ENCODE data around the gene CARD14. TPM values are rescaled to one million over a fixed set of nuclear protein-coding genes. Genes with fewer than 3 reads are reported as not detected.

Gene CARD14
- total and polyA plus RNA-seq, 2 donors: 1.2 to 3.3 TPM

DNA sequence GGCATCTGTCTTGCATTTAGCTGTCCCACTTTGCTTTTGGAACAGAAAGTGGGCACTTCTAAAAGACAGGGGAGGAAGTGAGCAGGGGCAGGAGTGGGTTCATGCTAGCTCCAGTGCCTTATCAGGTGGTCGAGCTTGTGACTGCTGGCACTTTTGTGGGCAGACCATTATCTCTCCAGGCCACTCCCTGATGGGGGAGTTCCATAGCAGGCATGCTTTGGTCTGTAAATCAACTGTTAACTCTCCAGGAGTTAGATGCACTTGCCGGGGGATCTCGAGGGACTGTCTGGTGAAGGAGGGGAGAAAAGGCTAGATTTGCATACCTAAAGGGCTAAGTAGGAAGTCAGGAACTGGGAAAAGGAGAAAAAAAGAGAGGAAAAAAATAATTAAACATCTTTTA lies 9.3 kb upstream of the CARD14 start:
- Histone ChIP-seq H3K27ac (ENCODE audit: low read depth) (no peak overlapping the region), H3K36me3 (ENCODE audit: insufficient read depth) (no peaks in the 10 kb centered on the region), H3K4me3 (ENCODE audit: low read depth, low read length) (no peak overlapping the region), H3K4me1 (ENCODE audit: insufficient read depth) (no peaks in the 10 kb centered on the region)
- 32% methylated on average over 3 of the region's 3 CpGs for WGBS
- no peak for DNase-seq (ENCODE audit: extremely low spot score)

DNA sequence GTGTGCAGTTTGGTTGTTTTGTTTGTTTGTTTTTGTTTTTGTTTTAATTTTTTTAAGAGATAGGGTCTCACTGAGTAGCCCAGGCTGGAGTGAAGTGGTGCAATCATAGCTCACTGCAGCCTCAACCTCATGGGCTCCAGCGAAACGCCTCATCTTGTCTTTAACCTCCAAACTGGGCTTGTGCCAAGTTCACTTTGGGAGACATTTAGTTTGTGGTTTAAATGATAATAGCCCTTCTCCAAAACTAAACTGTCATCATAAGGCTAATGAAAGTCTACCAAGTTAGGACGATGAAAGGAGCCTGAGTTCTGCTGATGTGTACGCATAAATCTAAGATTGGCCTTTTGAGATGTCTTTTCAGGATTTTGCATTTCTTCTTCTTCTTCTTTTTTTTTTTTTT lies 6.5 kb upstream of the CARD14 start:
- DNase-seq (ENCODE audit: extremely low spot score): no peak
- Histone ChIP-seq H3K4me1 (ENCODE audit: insufficient read depth) (no peaks in the 10 kb centered on the region), H3K4me3 (ENCODE audit: low read depth, low read length) (no peak overlapping the region), H3K36me3 (ENCODE audit: insufficient read depth) (no peaks in the 10 kb centered on the region), H3K27ac (ENCODE audit: low read depth) (no peak overlapping the region)
- 81% methylated on average over 4 of the region's 4 CpGs for WGBS

GRCh38 chr17:80164185-80164584 lies 5.6 kb upstream of the CARD14 start:
- 76% methylated on average over 11 of the region's 11 CpGs for WGBS
- Histone ChIP-seq H3K27ac (ENCODE audit: low read depth) (no peak overlapping the region), H3K4me3 (ENCODE audit: low read depth, low read length) (no peak overlapping the region), H3K4me1 (ENCODE audit: insufficient read depth) (no peaks in the 10 kb centered on the region), H3K36me3 (ENCODE audit: insufficient read depth) (no peaks in the 10 kb centered on the region)
- DNase-seq (ENCODE audit: extremely low spot score): no peak

- WGBS: 81% methylated on average over 6 of the region's 6 CpGs
- DNase-seq (ENCODE audit: extremely low spot score): peak; percentile 47
- Histone ChIP-seq H3K27ac (ENCODE audit: low read depth) (no peak overlapping the region), H3K4me1 (ENCODE audit: insufficient read depth) (no peaks in the 10 kb centered on the region), H3K36me3 (ENCODE audit: insufficient read depth) (no peaks in the 10 kb centered on the region), H3K4me3 (ENCODE audit: low read depth, low read length) (no peak overlapping the region)
These were observed 3.4 kb upstream of the CARD14 start for GRCh38 chr17:80166446-80166845.

DNA sequence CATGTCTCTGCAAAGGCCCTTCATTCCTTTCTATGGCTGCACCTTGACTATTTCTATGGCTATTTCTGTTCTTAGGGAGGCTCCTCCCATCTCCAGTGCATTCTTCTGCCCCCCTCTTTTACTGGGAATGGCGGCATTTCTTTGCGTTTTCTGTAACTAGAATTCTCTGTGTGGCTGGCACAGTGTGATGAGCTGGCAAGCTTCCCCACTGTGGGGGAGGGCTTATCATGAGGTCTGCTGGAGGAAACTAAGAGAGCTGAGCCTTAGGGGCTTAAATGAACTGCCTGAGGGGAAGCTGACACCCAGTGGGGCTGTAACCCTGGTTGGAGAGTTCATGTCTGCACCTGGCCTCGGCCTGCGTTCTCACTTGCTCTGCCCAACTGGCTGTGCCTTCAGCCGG lies 1.5 kb upstream of the CARD14 start:
- H3K27ac ChIP-seq (ENCODE audit: low read depth): no peak overlapping the region
- DNase-seq (ENCODE audit: extremely low spot score): no peak
- WGBS: 61% methylated on average over 5 of the region's 5 CpGs
- no peak overlapping the region for H3K4me3 ChIP-seq (ENCODE audit: low read depth, low read length)
- H3K36me3 ChIP-seq (ENCODE audit: insufficient read depth): no peaks in the 10 kb centered on the region
- no peaks in the 10 kb centered on the region for H3K4me1 ChIP-seq (ENCODE audit: insufficient read depth)

- no peak overlapping the region for H3K4me3 ChIP-seq (ENCODE audit: low read depth, low read length)
- 94% methylated on average over 5 of the region's 5 CpGs for WGBS
- no peaks in the 10 kb centered on the region for H3K36me3 ChIP-seq (ENCODE audit: insufficient read depth)
- H3K27ac ChIP-seq (ENCODE audit: low read depth): no peak overlapping the region
- H3K4me1 ChIP-seq (ENCODE audit: insufficient read depth): no peaks in the 10 kb centered on the region
- DNase-seq (ENCODE audit: extremely low spot score): no peak
These were observed 723 bp upstream of the CARD14 start for GRCh38 chr17:80169107-80169506.

- DNase-seq (ENCODE audit: extremely low spot score): no peak
- no peaks in the 10 kb centered on the region for H3K36me3 ChIP-seq (ENCODE audit: insufficient read depth)
- no peak overlapping the region for H3K27ac ChIP-seq (ENCODE audit: low read depth)
- no peak overlapping the region for H3K4me3 ChIP-seq (ENCODE audit: low read depth, low read length)
- 87% methylated on average over 7 of the region's 7 CpGs for WGBS
- no peaks in the 10 kb centered on the region for H3K4me1 ChIP-seq (ENCODE audit: insufficient read depth)
These were observed 1.9 kb downstream of the CARD14 start for GRCh38 chr17:80171681-80172080.

DNA sequence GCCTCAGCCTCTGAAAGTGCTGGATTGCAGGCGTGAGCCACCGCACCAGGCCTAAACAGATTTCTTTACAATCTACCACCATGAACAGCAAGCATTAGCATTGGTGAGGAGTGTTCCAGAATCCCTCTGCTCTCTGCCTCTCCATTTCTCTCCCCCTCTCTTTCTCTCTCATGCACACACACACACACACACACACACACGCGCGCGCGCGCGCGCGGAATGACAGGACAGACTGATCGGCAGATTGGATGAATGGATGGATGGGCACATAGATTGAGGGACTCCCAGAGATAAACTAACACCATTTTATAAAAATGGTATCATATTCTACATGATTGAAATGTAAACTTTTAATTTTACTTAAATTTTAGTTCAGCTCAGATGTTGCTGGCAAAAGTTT lies 3.3 kb downstream of the CARD14 start:
- no peak overlapping the region for H3K27ac ChIP-seq (ENCODE audit: low read depth)
- no peak for DNase-seq (ENCODE audit: extremely low spot score)
- no peaks in the 10 kb centered on the region for H3K36me3 ChIP-seq (ENCODE audit: insufficient read depth)
- no peaks in the 10 kb centered on the region for H3K4me1 ChIP-seq (ENCODE audit: insufficient read depth)
- no peak overlapping the region for H3K4me3 ChIP-seq (ENCODE audit: low read depth, low read length)
- 77% methylated on average over 12 of the region's 12 CpGs for WGBS

- no peaks in the 10 kb centered on the region for H3K4me1 ChIP-seq (ENCODE audit: insufficient read depth)
- DNase-seq (ENCODE audit: extremely low spot score): no peak
- no peaks in the 10 kb centered on the region for H3K36me3 ChIP-seq (ENCODE audit: insufficient read depth)
- H3K27ac ChIP-seq (ENCODE audit: low read depth): no peak overlapping the region
- WGBS: 95% methylated on average over 6 of the region's 6 CpGs
- H3K4me3 ChIP-seq (ENCODE audit: low read depth, low read length): no peak overlapping the region
These were observed 4.1 kb downstream of the CARD14 start for GRCh38 chr17:80173916-80174315.

- 94% methylated on average over 11 of the region's 11 CpGs for WGBS
- Histone ChIP-seq H3K27ac (ENCODE audit: low read depth) (no peak overlapping the region), H3K4me3 (ENCODE audit: low read depth, low read length) (no peak overlapping the region), H3K4me1 (ENCODE audit: insufficient read depth) (no peaks in the 10 kb centered on the region), H3K36me3 (ENCODE audit: insufficient read depth) (peaks cover 2% of the 10 kb centered on the region)
- no peak for DNase-seq (ENCODE audit: extremely low spot score)
These were observed 6.9 kb downstream of the CARD14 start for GRCh38 chr17:80176757-80177156.

DNA sequence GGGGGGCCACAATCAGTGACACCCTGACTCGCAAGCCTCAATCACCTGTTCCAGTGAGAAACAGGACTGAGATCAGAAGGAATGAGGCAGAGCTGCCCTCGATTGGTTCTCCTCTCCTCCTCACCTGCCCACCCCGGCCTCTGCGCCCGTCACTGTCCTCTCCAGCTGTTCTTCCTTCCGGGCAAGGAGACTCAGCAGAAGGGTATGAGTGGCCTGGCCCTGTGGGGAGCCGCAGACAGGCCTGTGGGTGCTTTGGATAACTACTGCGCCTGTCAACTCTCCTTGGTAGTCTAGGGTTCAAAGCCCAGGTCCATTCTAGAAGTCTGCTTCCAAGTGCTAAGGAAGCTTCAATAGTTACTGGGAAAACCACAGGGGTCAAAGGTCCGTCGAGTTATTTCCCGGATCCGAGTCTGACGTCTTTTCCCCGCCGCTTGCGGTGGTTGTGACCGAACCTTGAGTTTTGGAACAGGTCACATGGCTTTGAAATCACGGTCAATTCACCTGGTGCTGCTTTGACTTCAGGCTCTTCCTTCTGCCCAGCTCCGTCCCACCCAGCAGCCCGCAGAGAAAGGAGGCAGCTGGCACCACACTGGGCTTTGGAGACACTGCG lies 8.3 kb downstream of the CARD14 start:
- 85% methylated on average over 21 of the region's 21 CpGs for WGBS
- no peak for DNase-seq (ENCODE audit: extremely low spot score)
- Histone ChIP-seq H3K27ac (ENCODE audit: low read depth) (no peak overlapping the region), H3K4me3 (ENCODE audit: low read depth, low read length) (no peak overlapping the region), H3K4me1 (ENCODE audit: insufficient read depth) (no peaks in the 10 kb centered on the region), H3K36me3 (ENCODE audit: insufficient read depth) (peaks cover 2% of the 10 kb centered on the region)

DNA sequence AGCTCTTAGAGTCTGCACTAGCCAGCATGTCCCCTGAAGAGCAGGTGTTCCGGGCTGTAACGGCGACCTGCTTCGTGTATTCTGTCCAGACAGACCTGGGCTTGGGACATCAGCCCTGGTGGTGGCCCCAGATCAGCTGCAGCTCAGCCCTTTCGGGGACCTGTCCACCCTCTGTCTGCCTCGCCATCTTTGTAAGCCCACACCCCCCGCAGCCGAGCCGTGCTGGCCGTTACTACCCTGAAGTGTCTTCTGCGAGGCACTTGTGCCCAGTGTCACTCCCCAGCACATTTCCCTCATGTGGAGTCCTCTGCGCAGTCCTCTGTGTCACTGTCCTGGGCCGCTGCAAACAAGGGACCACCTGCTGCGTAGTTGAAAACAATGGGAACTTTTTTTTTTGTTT lies 10.4 kb downstream of the CARD14 start:
- WGBS: 87% methylated on average over 14 of the region's 14 CpGs
- no peak for DNase-seq (ENCODE audit: extremely low spot score)
- no peaks in the 10 kb centered on the region for H3K4me1 ChIP-seq (ENCODE audit: insufficient read depth)
- no peak overlapping the region for H3K27ac ChIP-seq (ENCODE audit: low read depth)
- H3K4me3 ChIP-seq (ENCODE audit: low read depth, low read length): no peak overlapping the region
- peaks cover 2% of the 10 kb centered on the region for H3K36me3 ChIP-seq (ENCODE audit: insufficient read depth)

GRCh38 chr17:80181431-80181830 lies 11.6 kb downstream of the CARD14 start:
- peaks cover 2% of the 10 kb centered on the region for H3K36me3 ChIP-seq (ENCODE audit: insufficient read depth)
- no peak for DNase-seq (ENCODE audit: extremely low spot score)
- H3K4me3 ChIP-seq (ENCODE audit: low read depth, low read length): no peak overlapping the region
- H3K27ac ChIP-seq (ENCODE audit: low read depth): no peak overlapping the region
- WGBS: 88% methylated on average over 17 of the region's 17 CpGs
- H3K4me1 ChIP-seq (ENCODE audit: insufficient read depth): no peaks in the 10 kb centered on the region

DNA sequence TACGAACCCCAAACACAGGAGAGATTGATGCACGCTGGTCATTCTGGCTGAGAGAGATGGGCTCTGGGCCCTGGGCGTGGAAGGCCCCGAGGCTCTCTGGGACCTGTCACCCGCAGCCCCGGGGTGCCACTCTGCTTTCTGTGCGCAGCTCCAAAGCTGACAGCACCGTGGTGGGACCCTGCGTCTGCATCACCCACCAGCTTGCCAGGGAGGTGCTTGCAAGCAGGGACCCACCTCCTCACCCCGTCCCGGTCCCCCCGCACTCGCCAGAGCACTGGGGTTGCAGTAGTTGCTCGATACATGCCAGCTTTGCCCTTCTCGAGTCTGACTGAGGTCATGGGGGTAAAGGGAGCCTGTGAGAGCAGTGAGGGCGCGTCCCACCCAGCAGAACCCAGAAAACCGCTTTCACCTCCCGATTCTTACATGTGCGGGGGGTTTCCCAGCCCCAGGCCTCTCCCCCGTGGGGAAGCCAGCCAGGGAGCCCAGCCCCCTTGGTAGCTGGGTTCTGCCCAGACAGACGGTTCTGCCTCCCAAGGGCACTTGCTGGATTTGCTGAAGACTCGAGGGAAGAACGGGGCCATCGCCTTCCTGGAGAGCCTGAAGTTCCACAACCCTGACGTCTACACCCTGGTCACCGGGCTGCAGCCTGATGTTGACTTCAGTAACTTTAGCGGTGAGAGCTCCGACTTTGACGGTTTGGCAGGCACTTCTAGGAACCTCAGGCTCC lies 12.5 kb downstream of the CARD14 start:
- Histone ChIP-seq H3K4me1 (ENCODE audit: insufficient read depth) (no peaks in the 10 kb centered on the region), H3K27ac (ENCODE audit: low read depth) (no peak overlapping the region), H3K4me3 (ENCODE audit: low read depth, low read length) (no peak overlapping the region), H3K36me3 (ENCODE audit: insufficient read depth) (peaks cover 2% of the 10 kb centered on the region)
- no peak for DNase-seq (ENCODE audit: extremely low spot score)
- 86% methylated on average over 30 of the region's 30 CpGs for WGBS

All from urinary bladder (tissue), 4 donors.